Natural killer cell (primary cell): ENCODE results near the gene MAP3K10. TPM values are rescaled to one million over a fixed set of nuclear protein-coding genes. Genes with fewer than 3 reads are reported as not detected.

Source experiments
- ATAC-seq, 3 donors: fragments of 150-1000 bp in 2 of 3; fragments of 200-7000 bp in 1 of 3; cut with Tn5 transposase; 1 replicate in 1 of 3; 2 replicates in 2 of 3; pipeline ENCODE4 v1.10.0; 2021; ENCODE audit warnings: mild to moderate bottlenecking in 2 of 3, moderate library complexity in 2 of 3
- DNase-seq, 2 donors: peaks; one replicate each; pipeline versions ENCODE4 v3.0.0 to v3.0.0-alpha.2; 2013 to 2021; ENCODE audit warnings: mixed read lengths in 1 of 2
- H3K27ac ChIP-seq: one replicate; pipeline ENCODE4 v1.5.1; 2013; ENCODE audit warnings: mild to moderate bottlenecking, low read length
- H3K27me3 ChIP-seq: one replicate; pipeline ENCODE4 v1.6.1; 2013; ENCODE audit warnings: low read length; ENCODE audit not compliant: control insufficient read depth, insufficient read depth
- H3K36me3 ChIP-seq: one replicate; pipeline ENCODE4 v1.6.1; 2013; ENCODE audit warnings: low read length; ENCODE audit not compliant: control insufficient read depth, insufficient read depth
- H3K4me1 ChIP-seq: one replicate; pipeline ENCODE4 v1.6.1; 2013; ENCODE audit warnings: low read length; ENCODE audit not compliant: control insufficient read depth, insufficient read depth
- H3K4me3 ChIP-seq: one replicate; pipeline ENCODE4 v1.5.1; 2013; ENCODE audit warnings: low read length
- H3K9me3 ChIP-seq: one replicate; pipeline ENCODE4 v1.6.1; 2013; ENCODE audit warnings: low read length; ENCODE audit not compliant: control insufficient read depth, insufficient read depth
- H3K27ac Mint-ChIP-seq, 2 donors: one replicate each; pipeline ENCODE4 v1.8.0; 2022; ENCODE audit warnings: mild to moderate bottlenecking in 2 of 2, mixed read lengths in 2 of 2, moderate library complexity in 1 of 2
- H3K27me3 Mint-ChIP-seq, 2 donors: one replicate each; pipeline ENCODE4 v1.8.0; 2022; ENCODE audit warnings: low read depth in 2 of 2, mixed read lengths in 2 of 2
- H3K36me3 Mint-ChIP-seq: one replicate; pipeline ENCODE4 v1.8.0; 2022; ENCODE audit warnings: mixed read lengths
- H3K4me1 Mint-ChIP-seq, 2 donors: one replicate each; pipeline ENCODE4 v1.8.0; 2022; ENCODE audit warnings: mixed read lengths in 2 of 2
- H3K4me3 Mint-ChIP-seq: one replicate; pipeline ENCODE4 v1.8.0; 2022; ENCODE audit warnings: mild to moderate bottlenecking, moderate library complexity, mixed read lengths
- H3K9me3 Mint-ChIP-seq, 2 donors: one replicate each; pipeline ENCODE4 v1.8.0; 2022; ENCODE audit warnings: mixed read lengths in 2 of 2
- CTCF ChIP-seq: fragments of 200-600 bp; IDR thresholded peaks from one replicate; pipeline ENCODE4 v1.8.0; 2022; ENCODE audit warnings: antibody characterized with exemption
- WGBS: methylation state at CpG from one replicate; pipeline ENCODE4 v1.1.7; 2013; ENCODE audit warnings: missing lambda C conversion rate; ENCODE audit not compliant: insufficient coverage; 5-methylcytosine and 5-hydroxymethylcytosine counted together
- intact Hi-C: fragments of 100-400 bp; cut with micrococcal nuclease; formaldehyde crosslinking; loops from one replicate; pipeline ENCODE4 v1.14.2; 2022
- total RNA-seq, 4 donors: library from RNA; stranded (reverse); fragments of 120-200 nt in 1 of 4; gene quantifications; one replicate each; pipeline versions ENCODE4 v1.2.3 to v1.2.4, GENCODE V29; 2013 to 2022

The MAP3K10 gene
- total RNA-seq, 3 donors from 2014 or later (not counting 1 experiment from before 2014, with no cell fraction given) = 27.1 to 39.0 (median 36.0) TPM

GRCh38 chr19:40216013-40216776 is 25.0 kb downstream of the MAP3K10 start:
- Histone ChIP-seq H3K4me3 (no peak overlapping the region), H3K36me3 (no peaks in the 10 kb centered on the region), H3K4me1 (peaks cover 11% of the 10 kb centered on the region), H3K9me3 (no peaks in the 10 kb centered on the region), H3K27me3 (peaks cover 20% of the 10 kb centered on the region), H3K27ac (no peak overlapping the region)
- TF ChIP-seq CTCF = no peak
- H3K36me3 Mint-ChIP-seq = no peaks in the 10 kb centered on the region
- no peaks in the 10 kb centered on the region for H3K9me3 Mint-ChIP-seq
- DNase-seq = no peak
- no peak overlapping the region for H3K27ac Mint-ChIP-seq
- peaks cover 0 to 4% of the 10 kb centered on the region in 2 donors for H3K4me1 Mint-ChIP-seq
- intact Hi-C loops = no loop called here
- ATAC-seq = no peak
- peaks cover 18 to 29% of the 10 kb centered on the region in 2 donors for H3K27me3 Mint-ChIP-seq
- H3K4me3 Mint-ChIP-seq = no peak overlapping the region
- WGBS = 64% methylated on average over 22 of the region's 23 CpGs

- Mint-ChIP-seq H3K4me1 (peaks cover under 1 to 4% of the 10 kb centered on the region in 2 donors), H3K36me3 (peaks cover 1% of the 10 kb centered on the region), H3K27me3 (peaks cover 19 to 29% of the 10 kb centered on the region in 2 donors), H3K9me3 (no peaks in the 10 kb centered on the region), H3K4me3 (peak overlapping the region; percentile 2), H3K27ac (no peak overlapping the region)
- TF ChIP-seq CTCF = no peak
- intact Hi-C loops = no loop called here
- Histone ChIP-seq H3K27ac (no peak overlapping the region), H3K4me3 (no peak overlapping the region), H3K4me1 (peaks cover 11% of the 10 kb centered on the region), H3K36me3 (no peaks in the 10 kb centered on the region), H3K9me3 (no peaks in the 10 kb centered on the region), H3K27me3 (peaks cover 20% of the 10 kb centered on the region)
- DNase-seq = no peak
- no peak for ATAC-seq
- 55% methylated on average over 9 of the region's 9 CpGs for WGBS
These were observed 25.5 kb downstream of the MAP3K10 start for GRCh38 chr19:40216777-40217026.

- H3K9me3 ChIP-seq = no peaks in the 10 kb centered on the region
- TF ChIP-seq CTCF = peak; percentile 11
- peaks cover 2 to 3% of the 10 kb centered on the region in 2 donors for H3K9me3 Mint-ChIP-seq
- H3K27me3 Mint-ChIP-seq = peaks cover 24 to 33% of the 10 kb centered on the region in 2 donors
- no peak overlapping the region for H3K27ac ChIP-seq
- no peaks in the 10 kb centered on the region for H3K36me3 ChIP-seq
- ATAC-seq = no peak
- peaks cover 6 to 10% of the 10 kb centered on the region in 2 donors for H3K4me1 Mint-ChIP-seq
- H3K4me3 Mint-ChIP-seq = peak overlapping the region; percentile 2
- H3K27me3 ChIP-seq = peaks cover 20% of the 10 kb centered on the region
- H3K36me3 Mint-ChIP-seq = peaks cover 6% of the 10 kb centered on the region
- H3K4me1 ChIP-seq = peaks cover 11% of the 10 kb centered on the region
- H3K4me3 ChIP-seq = no peak overlapping the region
- no peak for DNase-seq
- intact Hi-C loops = no loop called here
- WGBS = 20% methylated on average over 54 of the region's 54 CpGs
- no peak overlapping the region for H3K27ac Mint-ChIP-seq
These were observed 26.0 kb downstream of the MAP3K10 start for GRCh38 chr19:40217027-40217810.
